ENCODE data around the gene CBX8.
A peak's percentile ranks its signal among the peaks of the same experiment; 100 is the strongest.

The CBX8 gene

GRCh38 chr17:79804856-79805696, 8.2 kb upstream of the CBX8 start:
- DNase-seq (ENCODE audit: low read depth in 2 of 2): no peak

- DNase-seq (ENCODE audit: low read depth in 2 of 2): peak in 1 of 2 donors; percentile 44
Measured at GRCh38 chr17:79803997-79804855, 7.3 kb upstream of the CBX8 start.

GRCh38 chr17:79803421-79803996, 6.6 kb upstream of the CBX8 start:
- no peak for DNase-seq (ENCODE audit: low read depth in 2 of 2)

GRCh38 chr17:79802736-79803420, 6.0 kb upstream of the CBX8 start:
- DNase-seq (ENCODE audit: low read depth in 2 of 2): no peak

- no peak for DNase-seq (ENCODE audit: low read depth in 2 of 2)
Measured at GRCh38 chr17:79802039-79802735, 5.3 kb upstream of the CBX8 start.

- DNase-seq (ENCODE audit: low read depth in 2 of 2): no peak
Measured at GRCh38 chr17:79801156-79802038, 4.5 kb upstream of the CBX8 start.

- no peak for DNase-seq (ENCODE audit: low read depth in 2 of 2)
Measured at GRCh38 chr17:79800325-79801155, 3.7 kb upstream of the CBX8 start.

- DNase-seq (ENCODE audit: low read depth in 2 of 2): no peak
Measured at GRCh38 chr17:79799538-79800324, 2.9 kb upstream of the CBX8 start.

GRCh38 chr17:79799174-79799537, 2.3 kb upstream of the CBX8 start:
- no peak for DNase-seq (ENCODE audit: low read depth in 2 of 2)

GRCh38 chr17:79798299-79799173, 1.7 kb upstream of the CBX8 start:
- DNase-seq (ENCODE audit: low read depth in 2 of 2): no peak

GRCh38 chr17:79797492-79798298, 818 bp upstream of the CBX8 start:
- no peak for DNase-seq (ENCODE audit: low read depth in 2 of 2)

- no peak for DNase-seq (ENCODE audit: low read depth in 2 of 2)
Measured at GRCh38 chr17:79796444-79796762, 474 bp downstream of the CBX8 start.

- DNase-seq (ENCODE audit: low read depth in 2 of 2): no peak
Measured at GRCh38 chr17:79795795-79796443, 958 bp downstream of the CBX8 start.

GRCh38 chr17:79794659-79795511, 2.0 kb downstream of the CBX8 start:
- no peak for DNase-seq (ENCODE audit: low read depth in 2 of 2)

- no peak for DNase-seq (ENCODE audit: low read depth in 2 of 2)
Measured at GRCh38 chr17:79793924-79794304, 3.0 kb downstream of the CBX8 start.

Measured in activated CD8-positive, alpha-beta memory T cell treated with anti-CD3 and anti-CD28 coated beads for 4 hours (primary cell).